ENCODE results near the gene DGKI.

Gene DGKI

GRCh38 chr7:137585591-137585990, 261.2 kb downstream of the DGKI start:
- DNase-seq = no peak

GRCh38 chr7:137583172-137583571, 263.6 kb downstream of the DGKI start:
- DNase-seq = no peak

- DNase-seq = no peak
Observed at GRCh38 chr7:137579913-137580640, 266.7 kb downstream of the DGKI start.

- no peak for DNase-seq
Observed at GRCh38 chr7:137578541-137578940, 268.2 kb downstream of the DGKI start.

GRCh38 chr7:137577184-137577583, 269.6 kb downstream of the DGKI start:
- DNase-seq = no peak

- no peak for DNase-seq
Observed at GRCh38 chr7:137576481-137576880, 270.3 kb downstream of the DGKI start.

GRCh38 chr7:137574812-137575211, 272.0 kb downstream of the DGKI start:
- DNase-seq = no peak

- no peak for DNase-seq
Observed at GRCh38 chr7:137572056-137572784, 274.6 kb downstream of the DGKI start.

- no peak for DNase-seq
Observed at GRCh38 chr7:137564677-137565076, 282.1 kb downstream of the DGKI start.

GRCh38 chr7:137563981-137564380, 282.8 kb downstream of the DGKI start:
- no peak for DNase-seq

GRCh38 chr7:137547485-137547884, 299.3 kb downstream of the DGKI start:
- no peak for DNase-seq

GRCh38 chr7:137546671-137547070, 300.1 kb downstream of the DGKI start:
- DNase-seq = no peak

GRCh38 chr7:137546009-137546408, 300.8 kb downstream of the DGKI start:
- no peak for DNase-seq

- no peak for DNase-seq
Observed at GRCh38 chr7:137545059-137545716, 301.6 kb downstream of the DGKI start.

GRCh38 chr7:137544453-137545058, 302.2 kb downstream of the DGKI start:
- no peak for DNase-seq

- no peak for DNase-seq
Observed at GRCh38 chr7:137539111-137539715, 307.6 kb downstream of the DGKI start.

- no peak for DNase-seq
Observed at GRCh38 chr7:137538361-137538762, 308.4 kb downstream of the DGKI start.

- no peak for DNase-seq
Observed at GRCh38 chr7:137535579-137535978, 311.2 kb downstream of the DGKI start.

GRCh38 chr7:137531671-137532070, 315.1 kb downstream of the DGKI start:
- DNase-seq = no peak

GRCh38 chr7:137527634-137528033, 319.1 kb downstream of the DGKI start:
- no peak for DNase-seq

- DNase-seq = no peak
Observed at GRCh38 chr7:137523171-137523570, 323.6 kb downstream of the DGKI start.

GRCh38 chr7:137521451-137521850, 325.3 kb downstream of the DGKI start:
- DNase-seq = no peak

GRCh38 chr7:137519947-137520346, 326.8 kb downstream of the DGKI start:
- DNase-seq = no peak

All from NCI-H187 treated with DMSO at 0.1 percent for 48 hours (cell line).